DND-41 (cell line): ENCODE data around the gene TEX19.
A peak's percentile ranks its signal among the peaks of the same experiment; 100 is the strongest.

Experiments used
- ATAC-seq: fragments of 200-7000 bp; cut with Tn5 transposase; 3 replicates; pipeline ENCODE4 v1.9.1; 2021; ENCODE audit warnings: low read depth; ENCODE audit not compliant: insufficient read depth
- DNase-seq: peaks from one replicate; pipeline ENCODE4 v3.0.0-alpha.2; 2020
- H2AFZ ChIP-seq: 2 replicates; pipeline ENCODE4 v1.6.0; 2012; ENCODE audit warnings: low read depth, low read length
- H3K27ac ChIP-seq: 2 replicates; pipeline ENCODE4 v1.5.1; 2012; ENCODE audit warnings: low read length, inconsistent platforms
- H3K27me3 ChIP-seq: fragments of 200-600 bp; sonication (generic); 2 replicates; pipeline ENCODE4 v1.6.0; 2012; ENCODE audit warnings: low read length, mild to moderate bottlenecking, inconsistent platforms; ENCODE audit not compliant: insufficient read depth, poor library complexity
- H3K36me3 ChIP-seq: 2 replicates; pipeline ENCODE4 v1.5.1; 2012; ENCODE audit warnings: low read length, inconsistent platforms; ENCODE audit not compliant: insufficient read depth
- H3K4me1 ChIP-seq: 2 replicates; pipeline ENCODE4 v1.5.1; 2012; ENCODE audit warnings: mild to moderate bottlenecking, low read length; ENCODE audit not compliant: insufficient read depth
- H3K4me2 ChIP-seq: 2 replicates; pipeline ENCODE4 v1.6.0; 2012; ENCODE audit warnings: mild to moderate bottlenecking, moderate library complexity, low read length, inconsistent platforms; ENCODE audit not compliant: insufficient read depth
- H3K4me3 ChIP-seq, 2 experiments: fragments of 200-600 bp in 1 of 2; shearing (Covaris generic) in 1 of 2; 2 replicates each; pipeline ENCODE4 v1.5.1; 2012 to 2016; ENCODE audit warnings: inconsistent platforms in 2 of 2, low read length in 2 of 2, mild to moderate bottlenecking in 2 of 2, low read depth in 1 of 2, moderate library complexity in 1 of 2
- H3K79me2 ChIP-seq: 2 replicates; pipeline ENCODE4 v1.6.0; 2012; ENCODE audit warnings: low read length, inconsistent platforms; ENCODE audit not compliant: insufficient read depth
- H3K9ac ChIP-seq: 2 replicates; pipeline ENCODE4 v1.6.0; 2012; ENCODE audit warnings: low read depth, mild to moderate bottlenecking, inconsistent platforms, low read length, moderate library complexity
- H3K9me3 ChIP-seq: 2 replicates; pipeline ENCODE4 v1.5.1; 2012; ENCODE audit warnings: low read length, moderate library complexity, mild to moderate bottlenecking, inconsistent platforms; ENCODE audit not compliant: insufficient read depth, severe bottlenecking
- H4K20me1 ChIP-seq: 2 replicates; pipeline ENCODE4 v1.6.0; 2012; ENCODE audit warnings: low read length; ENCODE audit not compliant: insufficient read depth
- CTCF ChIP-seq: IDR thresholded peaks from 2 replicates; pipeline ENCODE4 v1.5.1; 2012; ENCODE audit warnings: borderline replicate concordance, low read length, moderate library complexity, mild to moderate bottlenecking; ENCODE audit not compliant: poor library complexity, severe bottlenecking; ENCODE audit errors: extremely low read depth
- EZH2 ChIP-seq: IDR thresholded peaks from 3 replicates; pipeline ENCODE4 v1.6.1; 2012; ENCODE audit warnings: borderline replicate concordance, low read depth, mild to moderate bottlenecking, moderate library complexity, low read length, inconsistent platforms; ENCODE audit not compliant: severe bottlenecking

The TEX19 gene

GRCh38 chr17:82311971-82312370 lies 47.1 kb upstream of the TEX19 start:
- no peak overlapping the region for H3K27ac ChIP-seq
- peaks cover 37% of the 10 kb centered on the region for H3K36me3 ChIP-seq
- H3K9ac ChIP-seq, result no peak overlapping the region
- ATAC-seq (no peak), DNase-seq (no peak)
- peaks cover 8% of the 10 kb centered on the region; the same call in 1 of the 2 replicates for H4K20me1 ChIP-seq
- no peak overlapping the region for H3K4me3 ChIP-seq
- no peak overlapping the region for H3K4me2 ChIP-seq
- H3K4me1 ChIP-seq, result peaks cover 31% of the 10 kb centered on the region
- no peaks in the 10 kb centered on the region for H3K27me3 ChIP-seq
- no peaks in the 10 kb centered on the region for H3K9me3 ChIP-seq
- peaks cover 21% of the 10 kb centered on the region for H3K79me2 ChIP-seq
- H2AFZ ChIP-seq, result no peak overlapping the region
- TF ChIP-seq EZH2, result no peak
- TF ChIP-seq CTCF, result no peak

- peaks cover 37% of the 10 kb centered on the region for H3K36me3 ChIP-seq
- H3K9me3 ChIP-seq, result no peaks in the 10 kb centered on the region
- H3K79me2 ChIP-seq, result peaks cover 34% of the 10 kb centered on the region
- no peak overlapping the region for H3K4me2 ChIP-seq
- TF ChIP-seq CTCF, result no peak
- TF ChIP-seq EZH2, result no peak
- no peak overlapping the region for H3K4me3 ChIP-seq
- H2AFZ ChIP-seq, result no peak overlapping the region
- no peak overlapping the region for H3K9ac ChIP-seq
- no peak for DNase-seq
- ATAC-seq, result no peak
- H3K27ac ChIP-seq, result no peak overlapping the region
- no peaks in the 10 kb centered on the region for H3K27me3 ChIP-seq
- peaks cover 8% of the 10 kb centered on the region; the same call in 1 of the 2 replicates for H4K20me1 ChIP-seq
- H3K4me1 ChIP-seq, result peaks cover 37% of the 10 kb centered on the region
Observed at GRCh38 chr17:82313195-82314011, 45.6 kb upstream of the TEX19 start.

- Histone ChIP-seq H2AFZ (no peak overlapping the region), H3K27me3 (no peaks in the 10 kb centered on the region), H3K36me3 (peaks cover 37% of the 10 kb centered on the region), H3K9ac (0 out of 2 replicates have a peak overlapping the region, but pooled peaks have one; percentile 82), H3K4me2 (peak overlapping the region; percentile 84), H4K20me1 (peaks cover 8% of the 10 kb centered on the region; the same call in 1 of the 2 replicates), H3K4me3 (no peak overlapping the region), H3K27ac (peak overlapping the region; percentile 37; the same call in 1 of the 2 replicates), H3K9me3 (no peaks in the 10 kb centered on the region), H3K79me2 (peaks cover 34% of the 10 kb centered on the region), H3K4me1 (peaks cover 38% of the 10 kb centered on the region)
- no peak for DNase-seq
- no peak for ATAC-seq
- TF ChIP-seq EZH2 (no peak), CTCF (no peak)
Observed at GRCh38 chr17:82314012-82314726, 44.9 kb upstream of the TEX19 start.
